M059J (cell line): Measurements from ENCODE around the gene DPP9. TPM values are rescaled to one million over a fixed set of nuclear protein-coding genes. Genes with fewer than 3 reads are reported as not detected.

Experiments used
- DNase-seq: peaks from one replicate; pipeline ENCODE4 v3.0.0-alpha.2; 2012; ENCODE audit warnings: low read depth
- total RNA-seq: library from RNA; depleted of rRNA; stranded (reverse); fragments of >200 nt; shearing (Covaris generic); gene quantifications from 2 replicates; pipeline ENCODE4 v1.2.3, GENCODE V29; 2014

DPP9 gene
- total RNA-seq, 1 experiment from 2014 or later: 71.4 TPM

DNA sequence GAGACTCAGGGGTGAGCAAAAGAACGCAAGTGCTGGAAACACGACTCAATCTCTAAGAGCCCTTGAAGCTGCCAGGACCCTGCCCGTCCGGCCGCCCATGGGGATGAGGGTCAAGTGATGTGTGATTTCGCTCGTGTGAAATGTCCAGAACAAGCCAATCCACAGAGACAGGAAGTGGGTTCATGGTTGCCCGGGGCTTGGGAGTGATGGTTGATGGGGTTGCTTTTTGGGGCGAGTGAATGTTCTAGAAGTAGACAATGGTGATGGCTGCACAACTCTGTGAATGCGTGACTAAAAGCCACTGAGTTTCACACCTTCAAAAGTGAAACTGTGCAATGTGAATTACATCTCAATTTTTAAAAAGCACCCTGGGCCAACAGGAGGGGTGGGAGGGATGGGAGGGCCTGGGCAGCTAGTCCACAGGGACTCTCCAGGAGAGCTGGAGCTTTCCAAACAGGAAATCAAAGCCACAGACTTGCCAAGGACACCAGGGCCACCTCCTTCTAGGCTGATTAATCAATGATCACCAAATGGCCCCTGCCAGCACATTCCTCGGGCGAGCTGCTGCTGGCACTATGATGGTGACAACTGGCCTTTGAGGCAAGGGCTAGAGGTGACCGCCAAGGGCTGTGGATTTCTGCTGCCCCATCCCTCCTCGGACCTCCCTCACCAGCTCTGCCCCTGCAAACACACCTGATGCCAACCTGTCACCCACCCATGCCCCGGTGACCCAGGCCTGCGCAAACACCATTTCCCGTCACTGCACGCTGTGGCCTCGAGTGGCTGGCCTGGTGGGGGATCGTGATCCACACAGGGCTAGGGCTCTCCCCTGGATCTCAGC, 14.0 kb downstream of the DPP9 start:
- peak; percentile 19 for DNase-seq

DNA sequence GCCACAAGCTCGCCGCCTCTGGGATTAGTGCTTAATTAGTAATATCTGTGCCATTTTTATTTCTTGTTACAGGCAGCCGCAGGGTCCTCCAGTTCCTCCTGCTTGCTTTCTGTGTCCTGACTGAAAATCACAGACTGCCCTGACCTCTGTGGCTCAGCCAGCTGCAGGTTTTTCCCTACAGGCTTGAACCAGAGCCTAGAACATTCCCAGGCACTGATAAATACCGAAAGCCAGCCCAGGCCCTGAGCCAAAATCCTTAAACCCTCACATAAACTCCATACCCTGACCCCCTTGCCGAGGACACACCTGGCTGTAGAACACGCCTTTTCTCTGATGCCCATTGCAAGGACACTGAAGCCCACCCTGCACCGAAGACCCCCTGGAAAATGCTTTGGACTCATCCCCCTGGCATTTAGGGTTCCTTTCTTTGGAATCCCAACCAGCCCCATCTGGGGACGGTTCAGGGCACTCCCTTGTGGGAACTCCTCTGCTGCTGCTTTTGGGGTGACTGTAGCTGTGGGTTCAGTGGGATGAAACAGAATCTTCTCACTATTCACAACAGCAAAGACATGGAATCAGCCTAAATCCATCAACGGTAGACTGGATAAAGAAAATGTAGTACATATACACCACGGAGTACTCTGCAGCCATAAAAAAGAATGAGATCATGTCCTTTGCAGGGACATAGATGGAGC, 15.5 kb downstream of the DPP9 start:
- no peak for DNase-seq

DNA sequence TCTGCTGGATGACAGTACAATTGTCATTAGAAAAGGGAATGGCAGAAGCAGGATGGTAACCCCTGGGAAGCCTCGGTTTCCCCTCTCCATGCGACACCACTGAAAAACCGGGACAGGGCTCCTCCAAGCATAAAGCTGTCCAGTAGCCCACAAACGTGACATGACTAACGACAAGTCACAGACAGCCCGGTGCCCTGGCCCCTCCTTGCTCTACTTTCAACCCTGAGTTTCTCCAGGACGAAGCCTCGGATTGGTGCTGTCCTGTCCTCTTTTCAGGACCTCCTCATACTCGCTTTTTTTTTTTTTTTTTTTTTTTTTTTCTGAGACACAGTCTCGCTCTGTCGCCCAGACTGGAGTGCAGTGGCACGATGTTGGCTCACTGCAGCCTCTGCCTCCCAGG, 16.3 kb downstream of the DPP9 start:
- DNase-seq: no peak

DNA sequence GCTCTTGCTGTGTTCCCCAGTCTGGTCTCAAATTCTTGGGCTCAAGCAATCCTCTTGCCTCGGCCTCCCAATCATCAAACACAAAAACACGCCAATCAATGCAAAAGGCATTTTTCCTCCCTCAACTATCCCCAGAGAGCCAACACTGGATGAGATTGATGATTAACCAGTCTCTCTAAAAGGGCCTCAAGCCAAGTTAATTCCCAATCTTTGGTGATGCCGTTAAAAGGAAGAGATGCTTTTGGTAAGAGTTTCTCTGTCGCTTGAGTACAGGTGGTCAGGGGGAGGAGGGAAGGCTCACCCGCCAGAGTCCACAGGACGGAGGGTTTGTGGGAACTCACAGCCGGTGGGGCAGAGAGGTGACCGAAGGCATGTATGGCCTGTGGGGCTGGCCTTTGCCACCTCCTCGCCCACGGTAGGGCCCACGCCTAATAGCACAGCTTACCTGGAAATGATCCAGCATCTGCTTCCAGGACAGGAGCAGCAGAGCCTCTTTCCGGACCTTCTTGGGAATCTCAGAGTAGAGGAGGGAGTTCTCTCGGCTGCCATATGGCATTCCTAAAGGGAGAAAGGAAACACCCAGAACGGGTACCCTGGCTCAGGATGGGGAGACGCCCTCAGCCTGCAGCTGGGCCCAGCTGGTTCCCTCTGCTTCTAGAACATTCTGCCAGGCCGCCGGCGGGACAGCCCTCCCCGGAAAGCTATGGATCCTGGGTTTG, 18.1 kb downstream of the DPP9 start:
- no peak for DNase-seq

DNA sequence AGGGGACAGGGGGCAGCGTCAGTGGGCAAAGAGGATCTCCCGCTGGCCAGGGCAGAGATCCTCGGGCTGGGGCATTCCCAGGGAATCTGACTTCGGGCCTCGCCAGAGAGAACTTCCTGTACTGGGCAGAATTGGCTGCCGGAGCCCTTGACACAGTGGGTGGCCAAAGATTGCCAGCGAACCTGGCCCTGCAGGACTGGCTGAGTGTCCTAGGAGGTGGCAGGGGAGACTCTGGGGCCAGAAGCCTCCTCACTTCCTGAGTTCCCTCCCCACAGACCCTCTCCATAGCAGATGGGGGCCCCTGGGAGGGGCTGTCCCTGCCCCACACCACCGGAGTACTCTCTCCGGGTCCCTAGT, 19.3 kb downstream of the DPP9 start:
- DNase-seq: no peak

- DNase-seq: no peak
Measured at GRCh38 chr19:4703671-4704316, 19.8 kb downstream of the DPP9 start.

- DNase-seq: no peak
Measured at GRCh38 chr19:4702764-4703163, 20.9 kb downstream of the DPP9 start.

DNA sequence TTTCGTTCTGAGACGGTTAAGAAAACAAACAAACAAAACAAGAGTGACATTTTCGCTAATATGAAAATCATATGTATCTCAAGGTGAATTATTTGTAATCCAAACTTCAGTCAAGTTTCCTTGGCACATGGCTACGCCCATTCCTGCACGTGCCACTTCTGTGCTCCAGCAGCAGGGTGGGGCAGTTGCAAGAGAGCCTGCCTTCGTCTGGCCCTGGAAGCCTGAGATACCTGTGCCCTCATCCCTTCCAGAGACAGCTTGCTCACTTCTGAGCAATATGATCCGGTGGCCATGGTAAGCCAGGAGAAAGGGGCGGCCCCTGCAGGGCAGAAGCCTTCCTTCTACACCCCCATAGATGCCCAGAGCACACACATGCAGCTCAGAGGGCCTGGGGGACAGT, 22.1 kb downstream of the DPP9 start:
- DNase-seq: no peak

DNA sequence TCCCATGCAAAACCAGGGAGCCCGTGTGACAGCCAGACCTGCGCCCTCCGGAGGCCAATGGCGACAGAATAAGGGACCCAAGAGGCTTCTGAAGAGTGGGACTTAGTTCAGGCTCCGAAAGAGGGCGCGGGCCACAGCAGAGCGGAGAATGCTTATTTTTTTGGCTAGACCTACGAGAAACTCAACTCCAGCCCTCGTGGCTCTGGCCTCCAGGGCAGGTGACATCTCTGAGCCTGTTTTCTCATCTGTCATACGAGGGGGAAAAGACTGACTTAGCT, 23.0 kb downstream of the DPP9 start:
- DNase-seq: no peak

DNA sequence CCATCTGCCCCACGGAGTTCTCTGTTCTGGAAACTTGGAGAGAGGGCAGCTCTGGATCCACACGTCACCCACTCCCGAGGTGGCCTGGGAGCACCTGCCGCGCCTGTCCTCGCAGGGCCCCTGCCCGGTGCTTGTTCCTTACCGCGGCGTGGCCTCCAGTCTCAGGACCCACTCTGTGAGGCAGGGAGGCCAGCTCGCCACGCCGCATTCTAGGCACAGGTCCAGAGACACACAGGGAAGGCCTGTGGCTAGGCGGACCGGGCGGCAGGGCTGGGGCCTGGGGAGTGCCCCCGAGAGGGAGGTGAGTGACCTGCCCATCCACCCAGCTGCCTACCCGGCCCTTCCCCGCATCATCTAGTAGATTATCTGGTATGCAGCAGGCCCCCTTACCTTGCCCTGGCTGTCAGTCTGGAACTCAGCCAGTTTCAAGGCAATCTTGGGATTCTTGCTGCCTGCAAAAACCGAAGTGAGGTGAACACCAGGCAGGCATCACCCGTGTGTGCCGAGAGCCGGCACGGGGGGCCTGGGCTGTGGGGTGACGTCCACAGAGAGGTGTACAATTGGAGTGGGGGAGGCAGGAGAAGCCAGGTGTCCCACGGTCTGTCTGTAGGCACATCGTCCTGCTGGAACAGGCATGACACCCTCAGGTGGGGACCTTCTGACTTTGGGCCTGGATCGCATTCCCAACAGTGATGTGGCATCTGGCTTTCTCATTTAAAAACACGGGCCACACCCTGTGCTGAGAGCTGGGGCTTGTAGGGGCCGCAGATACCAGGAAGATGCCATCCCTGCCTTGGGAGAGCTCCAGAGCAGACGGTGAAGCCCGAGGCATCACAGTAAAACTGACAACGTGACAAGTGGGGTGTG, 23.6 kb downstream of the DPP9 start:
- DNase-seq: no peak

DNA sequence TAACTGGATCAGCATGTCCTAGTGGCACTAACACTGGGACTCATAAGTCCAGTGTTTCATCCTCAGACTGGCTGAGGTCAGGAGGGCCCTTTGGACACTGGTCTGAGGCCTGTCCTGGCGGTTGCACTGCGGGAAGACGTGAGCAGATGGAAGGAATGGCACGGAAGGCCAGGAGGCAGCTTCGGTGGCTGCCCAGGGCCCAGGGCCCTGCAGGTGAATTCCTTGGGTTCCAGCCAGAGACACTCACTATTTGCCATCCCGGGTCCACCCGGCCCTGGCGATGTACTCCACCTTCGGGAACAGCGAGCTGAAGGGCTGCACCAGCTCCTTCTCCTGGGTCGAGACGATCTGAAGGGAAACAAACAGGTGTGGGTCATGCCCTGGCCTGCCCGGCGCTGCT, 26.3 kb downstream of the DPP9 start:
- DNase-seq: peak; percentile 14

- DNase-seq: no peak
Measured at GRCh38 chr19:4695224-4695731, 28.4 kb downstream of the DPP9 start.

GRCh38 chr19:4694211-4694987, 29.2 kb downstream of the DPP9 start:
- DNase-seq: peak; percentile 99

GRCh38 chr19:4693471-4694121, 30.0 kb downstream of the DPP9 start:
- no peak for DNase-seq

DNA sequence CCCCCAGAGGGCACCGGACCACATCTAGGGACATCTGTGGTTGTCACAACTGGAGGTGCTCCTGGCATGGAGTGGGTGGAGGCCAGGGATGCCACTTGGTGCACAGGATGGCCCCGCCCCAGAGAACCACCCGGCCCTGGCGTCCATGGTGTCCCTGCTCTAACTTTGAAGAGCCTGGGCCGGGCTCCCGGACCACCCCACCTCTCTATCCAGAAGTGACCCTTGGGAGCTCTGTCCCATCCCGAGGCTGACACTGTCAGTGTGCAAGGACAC, 30.6 kb downstream of the DPP9 start:
- no peak for DNase-seq

DNA sequence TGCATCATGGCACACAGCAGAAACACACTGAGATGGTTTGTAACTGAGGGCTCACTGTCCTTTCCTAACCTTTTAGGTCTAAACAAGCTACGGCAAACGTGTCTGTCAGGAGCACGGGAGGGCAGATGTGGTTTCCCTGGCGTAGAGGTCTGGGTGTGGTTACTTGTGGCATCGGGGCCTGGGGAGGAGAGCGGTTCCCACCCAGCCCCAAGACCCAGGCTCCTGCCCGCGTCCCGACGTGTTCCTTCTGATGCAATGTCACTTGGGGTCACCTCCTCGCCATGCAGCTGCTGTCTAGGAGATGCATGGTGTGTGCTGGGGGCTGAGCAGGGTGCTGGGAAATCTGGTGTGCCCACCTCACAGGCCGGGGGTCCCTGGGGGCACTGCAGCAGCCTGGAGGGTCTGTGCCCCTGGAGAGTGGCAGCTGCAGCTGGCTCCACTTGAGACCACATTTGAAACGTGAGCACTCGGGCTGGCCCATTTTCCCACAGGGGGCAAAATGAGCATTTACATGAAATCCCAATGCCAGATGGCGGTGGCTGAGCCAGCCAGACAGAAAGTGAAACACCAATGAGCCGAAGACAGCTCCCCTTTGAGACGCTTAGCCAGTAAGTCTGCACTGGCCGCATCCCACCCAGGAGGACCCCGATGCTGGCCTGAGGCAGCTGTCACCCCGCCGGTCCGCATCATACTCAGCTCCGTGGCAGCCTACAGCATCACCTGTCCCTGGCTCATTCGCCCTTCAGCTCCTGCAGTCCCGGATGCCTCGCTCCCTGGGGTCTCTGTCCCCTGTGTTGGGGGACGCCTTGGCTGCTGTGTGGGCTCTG, 31.2 kb downstream of the DPP9 start:
- DNase-seq: no peak

DNA sequence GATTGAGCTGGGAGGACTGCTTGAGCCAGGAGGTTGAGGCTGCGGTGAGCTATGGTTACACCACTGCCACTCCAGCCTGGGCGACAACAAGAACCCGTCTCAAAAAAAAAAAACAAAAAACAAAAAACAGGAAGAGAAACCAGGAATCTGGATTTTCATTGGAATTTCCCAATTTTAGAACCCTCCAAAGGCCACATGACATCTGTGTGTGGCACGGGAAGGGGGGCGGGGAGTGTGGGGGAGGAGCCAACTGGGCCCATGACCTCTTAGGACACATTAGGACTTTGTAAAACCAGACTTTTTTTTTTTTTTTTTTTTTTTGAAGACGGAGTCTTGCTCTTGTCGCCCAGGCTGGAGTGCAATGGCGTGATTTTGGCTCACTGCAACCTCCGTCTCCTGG, 32.3 kb downstream of the DPP9 start:
- no peak for DNase-seq

- no peak for DNase-seq
Measured at GRCh38 chr19:4690361-4690760, 33.3 kb downstream of the DPP9 start.

DNA sequence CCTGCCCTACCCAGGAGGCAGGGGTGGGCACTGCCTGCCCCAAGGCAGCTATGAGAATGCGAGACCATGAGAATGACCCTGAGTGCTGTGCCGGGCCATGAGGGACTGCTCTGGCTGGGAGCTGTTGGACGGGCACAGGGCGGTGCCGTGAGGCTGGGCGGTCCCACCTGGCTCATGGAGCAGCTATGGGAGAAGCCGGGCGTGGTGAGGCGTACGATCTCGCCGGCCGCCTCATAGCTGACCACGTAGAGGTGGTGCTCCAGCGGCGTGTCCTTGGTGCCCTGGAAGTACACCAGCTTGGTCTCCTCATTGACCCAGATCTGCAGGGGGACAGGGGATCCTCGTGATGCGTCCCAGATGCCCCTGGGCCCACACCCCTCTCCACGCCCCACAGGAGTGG, 34.2 kb downstream of the DPP9 start:
- no peak for DNase-seq
